ENCODE measurements around the gene PPM1B.

DNA sequence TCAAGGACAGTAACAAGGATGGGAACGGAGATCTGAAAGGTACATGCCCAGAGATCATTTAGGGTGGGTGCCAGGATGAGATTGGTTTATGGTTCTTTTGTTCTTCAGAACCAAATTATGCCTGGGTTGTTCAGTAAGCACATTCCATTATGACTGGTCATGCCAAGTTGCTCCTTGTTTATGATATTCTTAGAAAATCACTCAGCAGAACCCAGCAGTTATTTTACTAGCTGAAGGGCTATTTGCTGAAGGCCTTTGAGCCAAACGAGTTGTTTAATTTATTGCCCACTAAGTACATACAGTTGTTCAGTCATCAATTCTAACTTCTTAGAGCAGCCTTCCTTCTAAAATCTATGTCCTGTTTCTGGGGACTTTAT lies 107.2 kb downstream of the PPM1B start:
- TF ChIP-seq, protein P1, sequence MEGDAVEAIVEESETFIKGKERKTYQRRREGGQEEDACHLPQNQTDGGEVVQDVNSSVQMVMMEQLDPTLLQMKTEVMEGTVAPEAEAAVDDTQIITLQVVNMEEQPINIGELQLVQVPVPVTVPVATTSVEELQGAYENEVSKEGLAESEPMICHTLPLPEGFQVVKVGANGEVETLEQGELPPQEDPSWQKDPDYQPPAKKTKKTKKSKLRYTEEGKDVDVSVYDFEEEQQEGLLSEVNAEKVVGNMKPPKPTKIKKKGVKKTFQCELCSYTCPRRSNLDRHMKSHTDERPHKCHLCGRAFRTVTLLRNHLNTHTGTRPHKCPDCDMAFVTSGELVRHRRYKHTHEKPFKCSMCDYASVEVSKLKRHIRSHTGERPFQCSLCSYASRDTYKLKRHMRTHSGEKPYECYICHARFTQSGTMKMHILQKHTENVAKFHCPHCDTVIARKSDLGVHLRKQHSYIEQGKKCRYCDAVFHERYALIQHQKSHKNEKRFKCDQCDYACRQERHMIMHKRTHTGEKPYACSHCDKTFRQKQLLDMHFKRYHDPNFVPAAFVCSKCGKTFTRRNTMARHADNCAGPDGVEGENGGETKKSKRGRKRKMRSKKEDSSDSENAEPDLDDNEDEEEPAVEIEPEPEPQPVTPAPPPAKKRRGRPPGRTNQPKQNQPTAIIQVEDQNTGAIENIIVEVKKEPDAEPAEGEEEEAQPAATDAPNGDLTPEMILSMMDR (IDR thresholded peaks at IDR 0.05) = no peak
- TF ChIP-seq POLR2A (IDR thresholded peaks at IDR 0.05) = no peak
